ENCODE measurements around the gene DIPK1B. TPM values are rescaled to one million over a fixed set of nuclear protein-coding genes. Genes with fewer than 3 reads are reported as not detected.

The DIPK1B gene
- total RNA-seq, 3 donors from 2014 or later: 4.8 to 8.2 (median 5.6) TPM

DNA sequence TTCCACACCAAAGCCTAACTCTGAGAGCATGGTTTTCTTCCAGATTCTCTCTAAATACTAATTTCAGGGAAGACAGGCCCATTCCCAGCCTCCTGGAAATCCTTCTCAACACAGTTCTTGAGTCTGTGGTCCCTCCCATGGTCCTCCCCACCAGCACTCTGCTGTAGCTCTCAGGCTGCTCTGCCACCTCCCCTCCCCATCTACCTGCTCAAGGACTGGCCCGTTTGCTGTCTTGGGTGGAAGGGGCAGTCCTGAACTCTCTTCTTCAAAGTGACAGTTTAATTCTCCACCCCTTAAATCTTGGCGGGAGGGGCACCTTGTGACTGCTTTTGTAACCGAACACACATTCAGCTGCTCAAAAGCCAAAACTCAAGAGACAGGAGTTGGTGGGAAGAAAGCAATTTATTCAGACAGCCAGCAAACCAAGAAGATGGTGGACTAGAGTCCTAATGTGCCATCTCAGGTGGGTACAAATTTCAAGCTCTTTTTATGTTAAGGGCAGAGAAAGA is 59.6 kb downstream of the DIPK1B start:
- H3K27ac ChIP-seq: no peak overlapping the region
- intact Hi-C loops (cut with DNase I; ENCODE audit: low total_unique reads): no loop called here
- H3K27me3 ChIP-seq: peaks cover 0 to 12% of the 10 kb centered on the region in 2 donors
- TF ChIP-seq POLR2A (IDR thresholded peaks at IDR 0.05) (no peak), POLR2AphosphoS5 (IDR thresholded peaks at IDR 0.05) (no peak)
- TF ChIP-seq, protein P1, sequence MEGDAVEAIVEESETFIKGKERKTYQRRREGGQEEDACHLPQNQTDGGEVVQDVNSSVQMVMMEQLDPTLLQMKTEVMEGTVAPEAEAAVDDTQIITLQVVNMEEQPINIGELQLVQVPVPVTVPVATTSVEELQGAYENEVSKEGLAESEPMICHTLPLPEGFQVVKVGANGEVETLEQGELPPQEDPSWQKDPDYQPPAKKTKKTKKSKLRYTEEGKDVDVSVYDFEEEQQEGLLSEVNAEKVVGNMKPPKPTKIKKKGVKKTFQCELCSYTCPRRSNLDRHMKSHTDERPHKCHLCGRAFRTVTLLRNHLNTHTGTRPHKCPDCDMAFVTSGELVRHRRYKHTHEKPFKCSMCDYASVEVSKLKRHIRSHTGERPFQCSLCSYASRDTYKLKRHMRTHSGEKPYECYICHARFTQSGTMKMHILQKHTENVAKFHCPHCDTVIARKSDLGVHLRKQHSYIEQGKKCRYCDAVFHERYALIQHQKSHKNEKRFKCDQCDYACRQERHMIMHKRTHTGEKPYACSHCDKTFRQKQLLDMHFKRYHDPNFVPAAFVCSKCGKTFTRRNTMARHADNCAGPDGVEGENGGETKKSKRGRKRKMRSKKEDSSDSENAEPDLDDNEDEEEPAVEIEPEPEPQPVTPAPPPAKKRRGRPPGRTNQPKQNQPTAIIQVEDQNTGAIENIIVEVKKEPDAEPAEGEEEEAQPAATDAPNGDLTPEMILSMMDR (IDR thresholded peaks at IDR 0.05): no peak
- H3K9me3 ChIP-seq: peaks cover 7 to 13% of the 10 kb centered on the region in 2 donors
- no peak for DNase-seq (ENCODE audit: low spot score in 2 of 2)
- no peaks in the 10 kb centered on the region for H3K4me1 ChIP-seq
- H3K4me3 ChIP-seq: no peak overlapping the region
- no peaks in the 10 kb centered on the region for H3K36me3 ChIP-seq

DNA sequence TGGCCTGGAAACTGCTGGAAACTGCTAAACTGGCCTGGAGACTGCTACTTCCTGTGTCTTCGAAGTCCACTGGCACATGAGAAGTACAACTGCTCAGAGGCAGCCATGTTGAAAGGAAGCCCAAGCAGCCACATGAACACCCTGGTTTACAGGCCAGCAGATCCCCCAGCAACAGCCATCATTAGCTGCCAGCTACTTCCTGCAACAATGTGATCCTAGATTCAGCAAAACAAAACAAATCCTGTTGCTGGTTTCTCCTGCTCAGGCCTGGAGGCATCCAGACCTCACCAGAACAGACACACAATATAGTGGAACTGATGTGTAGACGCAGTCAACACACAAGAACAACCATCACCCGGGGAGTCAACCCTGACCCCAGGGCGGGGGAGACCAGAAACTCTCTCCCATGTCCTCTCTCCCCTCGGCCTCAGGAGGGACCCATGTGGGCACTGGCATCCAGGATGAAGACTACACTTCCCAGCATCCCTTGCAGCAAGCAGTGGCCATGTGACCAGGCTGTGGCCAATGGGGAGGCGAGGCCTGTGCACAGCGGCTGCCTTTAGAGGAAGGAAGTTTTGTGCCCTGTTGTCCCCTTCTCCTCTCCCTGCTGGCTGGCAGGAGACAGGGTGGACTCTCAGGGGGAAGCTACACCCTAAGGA is 61.1 kb downstream of the DIPK1B start:
- Histone ChIP-seq H3K27ac (no peak overlapping the region), H3K4me3 (no peak overlapping the region), H3K4me1 (no peaks in the 10 kb centered on the region), H3K36me3 (no peaks in the 10 kb centered on the region), H3K9me3 (peaks cover 7 to 13% of the 10 kb centered on the region in 2 donors), H3K27me3 (no peaks in the 10 kb centered on the region)
- TF ChIP-seq POLR2A (IDR thresholded peaks at IDR 0.05): no peak
- TF ChIP-seq POLR2AphosphoS5 (IDR thresholded peaks at IDR 0.05): no peak
- TF ChIP-seq, protein P1 (IDR thresholded peaks at IDR 0.05): no peak
- no peak for DNase-seq (ENCODE audit: low spot score in 2 of 2)
- intact Hi-C loops (cut with DNase I; ENCODE audit: low total_unique reads): no loop called here

Other genes with a start within 250 kb of the DIPK1B start
- 10 to 100 TPM; 41.9 to 55.1 (median 42.9) TPM for gene SEC16A, start 229.5 kb upstream of the DIPK1B start, total RNA-seq
- gene NOTCH1, start 166.5 kb upstream of the DIPK1B start, total RNA-seq: 10 to 100 TPM; 12.6 to 33.8 (median 21.1) TPM
- 100 to 1,000 TPM in 1 of 3 donors, 10 to 100 TPM in 2; 48.9 to 138 (median 53.4) TPM for gene EGFL7, start 49.7 kb upstream of the DIPK1B start, total RNA-seq
- gene AGPAT2, start 25.1 kb upstream of the DIPK1B start, total RNA-seq: 100 to 1,000 TPM; 106 to 551 (median 110) TPM
- 1 to 10 TPM in 2 of 3 donors, under 1 TPM in 1; 0.73 to 6.9 (median 6.7) TPM for gene LCN10, start 30.4 kb downstream of the DIPK1B start, total RNA-seq
- gene LCN6, start 36.0 kb downstream of the DIPK1B start, total RNA-seq: 10 to 100 TPM in 1 of 3 donors, 1 to 10 TPM in 2; 4.1 to 12.2 (median 9.5) TPM
- not detected for gene LCN8, start 45.7 kb downstream of the DIPK1B start, total RNA-seq
- gene LCN15, start 51.9 kb downstream of the DIPK1B start, total RNA-seq: not detected
- gene TMEM141, start 78.8 kb downstream of the DIPK1B start, total RNA-seq: 100 to 1,000 TPM in 2 of 3 donors, 10 to 100 TPM in 1; 85.8 to 121 (median 103) TPM
- gene CCDC183, start 83.8 kb downstream of the DIPK1B start, total RNA-seq: 1 to 10 TPM in 2 of 3 donors, under 1 TPM in 1; 0.64 to 5.7 (median 5.6) TPM
- 10 to 100 TPM; 38.2 to 51.5 (median 41.3) TPM for gene RABL6, start 95.4 kb downstream of the DIPK1B start, total RNA-seq
- 1 to 10 TPM; 1.0 to 2.3 (median 1.1) TPM for gene AJM1, start 129.9 kb downstream of the DIPK1B start, total RNA-seq
- gene PHPT1, start 136.8 kb downstream of the DIPK1B start, total RNA-seq: 10 to 100 TPM; 43.2 to 70.8 (median 52.5) TPM
- 1 to 10 TPM in 2 of 3 donors, under 1 TPM in 1; 0.64 to 5.6 (median 3.4) TPM for gene MAMDC4, start 139.8 kb downstream of the DIPK1B start, total RNA-seq
- 100 to 1,000 TPM; 334 to 365 (median 365) TPM for gene EDF1, start 153.7 kb downstream of the DIPK1B start, total RNA-seq
- 1 to 10 TPM; 3.4 to 8.9 (median 8.5) TPM for gene TRAF2, start 173.9 kb downstream of the DIPK1B start, total RNA-seq
- 100 to 1,000 TPM; 103 to 183 (median 126) TPM for gene FBXW5, start 232.2 kb downstream of the DIPK1B start, total RNA-seq
- gene C8G, start 232.7 kb downstream of the DIPK1B start, total RNA-seq: not detected
- gene LCN12, start 239.7 kb downstream of the DIPK1B start, total RNA-seq: 1 to 10 TPM in 2 of 3 donors, not detected in 1; 1.8 to 5.6 TPM